HG02588 (cell line): Measurements from ENCODE around the gene TMEM139.
"Not testable (repeated sequence)": the region's sequence is repeated elsewhere in the genome, so short reads cannot be mapped to it uniquely, and the experiment has no call there.

Experiments used
- ATAC-seq: cut with Tn5 transposase; IDR thresholded peaks from one replicate; pipeline ENCODE4 v1.9.1; 2021; ENCODE audit warnings: mild to moderate bottlenecking, moderate library complexity; ENCODE audit not compliant: unreplicated experiment

Gene TMEM139

DNA sequence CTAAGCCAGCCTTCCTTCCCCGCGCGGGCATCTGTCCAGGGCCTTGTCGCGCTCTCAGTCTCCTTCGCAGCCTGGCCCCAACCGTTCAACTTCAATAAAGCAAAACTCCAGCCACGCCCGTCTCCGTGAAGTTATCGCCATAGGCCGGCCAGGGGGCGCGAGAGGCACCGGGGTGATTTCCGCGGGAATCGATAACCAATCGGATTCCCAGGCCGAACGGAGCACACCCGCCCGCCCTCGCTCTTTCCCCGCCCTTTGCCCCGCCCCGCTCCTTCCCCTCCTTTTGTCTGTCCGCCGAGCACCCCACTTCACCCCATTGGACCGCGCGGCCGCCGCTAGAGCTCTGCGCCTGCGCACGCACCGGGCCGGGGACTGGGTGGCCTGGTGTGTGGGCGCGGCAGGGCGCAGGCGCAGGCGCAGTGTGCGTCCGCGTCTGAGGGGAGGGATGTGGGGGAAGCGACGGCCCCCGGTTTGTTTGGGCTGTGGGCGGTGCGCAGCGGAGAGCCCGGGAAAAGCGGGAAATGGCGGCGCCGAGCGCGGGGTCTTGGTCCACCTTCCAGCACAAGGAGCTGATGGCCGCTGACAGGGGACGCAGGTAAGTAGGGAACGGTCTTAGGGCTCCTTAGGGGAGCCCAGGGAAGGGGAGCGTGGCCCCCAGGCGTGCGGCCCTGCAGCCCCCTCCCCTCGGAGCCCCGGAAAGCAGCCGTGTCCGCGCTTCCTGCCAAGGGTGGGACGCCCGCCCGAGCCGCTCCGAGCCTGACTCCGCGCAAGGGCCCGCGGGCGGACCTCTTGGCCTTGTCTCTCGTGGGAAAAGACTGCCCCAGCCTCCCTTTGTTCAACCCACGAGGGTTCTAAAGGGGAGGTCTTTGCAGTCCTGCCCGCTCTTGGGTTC lies 3.4 kb downstream of the TMEM139 start, which contains the start of gene CASP2:
CASP2 (plus strand) TSS at position 417 of the 892 bp plus-strand sequence; CDS start at position 522, 105 bp downstream.
- peak; percentile 91 for ATAC-seq

DNA sequence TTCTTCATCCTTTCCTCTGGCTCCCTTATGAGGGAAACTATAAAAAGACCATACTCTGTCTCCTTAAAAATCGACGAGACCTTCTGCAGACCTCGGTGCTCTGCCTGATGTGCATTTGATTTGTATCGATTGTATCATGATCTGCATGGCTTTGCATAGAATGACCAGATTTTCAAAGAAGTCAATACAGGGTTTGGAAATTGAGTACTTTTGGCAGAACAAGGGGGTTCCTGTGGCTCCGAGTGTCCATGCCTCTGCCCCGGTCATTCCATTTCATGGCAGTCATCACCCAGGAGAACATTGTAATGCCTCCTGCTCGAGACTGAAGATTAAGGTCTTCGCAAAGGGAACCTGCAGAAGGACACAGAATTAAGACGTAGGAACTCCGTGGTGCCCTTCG lies 4.1 kb downstream of the TMEM139 start:
- ATAC-seq, result no peak

DNA sequence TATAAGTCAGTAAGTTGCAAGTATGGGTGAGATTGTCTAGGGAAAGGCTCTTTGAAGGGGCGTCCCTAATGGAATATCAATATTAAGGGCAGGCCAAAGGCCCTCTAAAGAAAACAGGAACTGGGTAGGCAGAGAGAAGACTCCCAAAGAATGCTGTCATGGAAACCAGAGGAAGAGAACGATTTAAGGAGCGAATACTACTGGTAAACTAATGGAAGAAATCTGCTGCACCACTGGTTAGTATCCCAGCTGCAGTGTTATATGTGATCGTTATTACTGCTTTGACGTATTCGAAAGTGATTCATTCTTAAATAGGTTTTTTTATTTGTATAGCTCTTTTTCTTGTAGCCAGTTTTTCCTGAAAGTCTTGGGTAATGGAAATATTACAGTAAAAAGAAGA lies 4.7 kb downstream of the TMEM139 start:
- ATAC-seq, result no peak

DNA sequence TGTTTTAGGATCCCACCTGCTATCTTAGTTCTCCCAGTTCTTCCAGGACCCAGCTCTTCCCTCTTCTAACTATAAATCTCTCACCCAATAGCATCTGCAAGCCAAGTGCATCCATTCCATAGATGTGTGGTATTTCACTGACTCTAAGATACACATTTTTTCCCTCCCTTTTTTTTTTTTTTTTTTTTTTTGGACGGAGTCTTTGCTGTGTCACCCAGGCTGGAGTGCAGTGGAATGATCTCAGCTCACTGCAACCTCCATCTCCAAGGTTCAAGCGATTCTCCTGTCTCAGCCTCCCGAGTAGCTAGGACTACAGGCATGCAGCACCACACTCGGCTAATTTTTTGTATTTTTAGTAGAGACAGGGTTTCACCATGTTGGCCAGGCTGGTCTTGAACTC lies 5.1 kb downstream of the TMEM139 start:
- not testable (repeated sequence) for ATAC-seq

DNA sequence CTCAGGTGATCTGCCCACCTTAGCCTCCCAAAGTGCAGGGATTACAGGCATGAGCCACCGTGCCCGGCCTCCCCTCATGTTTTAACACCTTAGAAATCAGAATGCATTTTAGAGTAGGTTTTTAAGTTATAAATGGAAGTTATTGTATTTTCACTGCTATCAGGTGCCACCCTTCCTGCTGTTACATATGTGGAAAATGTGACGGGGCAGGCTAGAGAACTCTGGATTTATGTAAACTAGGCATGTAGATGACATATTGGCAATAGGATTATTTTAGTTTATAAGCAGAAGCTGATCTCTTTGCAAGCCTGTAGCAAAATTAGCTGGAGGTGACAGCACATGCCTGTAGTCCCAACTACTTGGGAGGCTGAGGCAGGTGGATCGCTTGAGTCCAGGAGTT lies 5.5 kb downstream of the TMEM139 start:
- ATAC-seq, result no peak

DNA sequence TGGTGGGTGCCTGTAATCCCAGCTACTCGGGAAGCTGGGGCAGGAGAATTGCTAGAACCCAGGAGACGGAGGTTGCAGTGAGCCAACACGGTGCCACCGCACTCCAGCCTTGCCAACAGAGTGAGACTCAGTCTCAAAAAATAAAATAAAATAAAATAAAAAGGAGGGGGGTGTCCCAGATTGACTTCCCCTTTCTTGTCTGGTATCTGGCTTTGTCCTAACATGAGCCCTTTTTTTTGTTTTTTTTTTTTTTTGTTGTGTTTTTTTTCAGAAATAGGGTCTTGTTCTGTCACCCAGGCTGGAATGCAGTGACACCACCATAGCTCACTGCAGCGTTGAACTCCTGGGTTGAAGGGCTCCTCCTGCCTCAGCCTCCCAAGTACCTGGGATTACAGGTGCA lies 8.1 kb downstream of the TMEM139 start:
- no peak for ATAC-seq

DNA sequence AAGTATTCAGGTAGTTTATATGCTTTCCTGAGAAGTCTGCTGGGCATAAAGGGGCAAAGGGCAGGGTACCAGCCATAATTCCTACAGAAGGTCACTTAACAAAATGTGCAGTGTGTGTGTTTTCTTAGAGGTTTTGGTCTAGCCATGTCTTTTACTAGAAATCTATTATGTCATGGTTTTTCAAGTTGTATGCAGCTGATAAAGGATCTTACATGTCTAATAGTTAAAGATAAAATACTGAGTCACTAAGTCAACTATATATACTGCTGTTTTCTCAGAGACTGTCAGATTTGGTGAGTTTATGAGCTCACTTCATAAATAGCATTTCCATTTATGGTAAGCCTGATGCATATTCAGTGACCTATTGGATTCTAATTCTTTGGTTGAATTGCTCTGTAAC lies 11.1 kb downstream of the TMEM139 start:
- no peak for ATAC-seq

DNA sequence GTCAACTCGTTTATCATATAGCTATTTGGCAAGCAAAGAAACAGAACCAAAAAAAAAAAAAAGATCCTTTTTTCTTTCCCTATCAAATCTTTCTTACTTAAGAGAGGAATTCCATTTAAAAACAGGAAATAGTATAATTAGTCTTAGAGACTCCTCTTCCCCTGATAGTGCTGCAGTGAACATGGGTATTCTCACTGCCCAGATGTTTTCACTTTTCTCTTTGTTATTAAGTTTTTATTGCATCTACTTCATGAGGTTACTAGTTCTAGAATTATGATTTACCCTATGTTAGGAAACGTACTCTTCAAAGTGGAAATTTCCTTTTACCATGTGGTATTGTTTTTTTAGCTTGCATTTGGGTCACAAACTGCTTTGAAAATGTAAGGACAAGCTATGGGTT lies 11.9 kb downstream of the TMEM139 start:
- no peak for ATAC-seq

DNA sequence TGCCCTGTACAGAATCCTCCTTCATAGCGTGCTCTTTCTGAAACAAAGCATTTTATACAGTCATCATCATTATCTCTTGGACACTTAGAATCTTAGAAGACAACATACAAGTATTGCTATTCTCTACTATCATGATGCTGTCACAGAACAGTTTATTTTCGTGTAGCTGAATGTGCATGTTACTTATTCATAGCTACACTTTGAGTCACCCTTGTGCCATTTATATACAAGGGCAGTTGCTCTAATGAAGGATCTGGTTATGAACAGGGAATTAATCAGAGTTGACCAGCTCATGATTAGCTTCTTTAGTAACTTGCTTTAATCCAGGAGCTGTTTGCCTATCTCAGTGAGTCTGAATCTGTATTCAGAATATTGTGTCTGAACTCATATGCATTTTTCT lies 14.6 kb downstream of the TMEM139 start:
- ATAC-seq, result no peak

DNA sequence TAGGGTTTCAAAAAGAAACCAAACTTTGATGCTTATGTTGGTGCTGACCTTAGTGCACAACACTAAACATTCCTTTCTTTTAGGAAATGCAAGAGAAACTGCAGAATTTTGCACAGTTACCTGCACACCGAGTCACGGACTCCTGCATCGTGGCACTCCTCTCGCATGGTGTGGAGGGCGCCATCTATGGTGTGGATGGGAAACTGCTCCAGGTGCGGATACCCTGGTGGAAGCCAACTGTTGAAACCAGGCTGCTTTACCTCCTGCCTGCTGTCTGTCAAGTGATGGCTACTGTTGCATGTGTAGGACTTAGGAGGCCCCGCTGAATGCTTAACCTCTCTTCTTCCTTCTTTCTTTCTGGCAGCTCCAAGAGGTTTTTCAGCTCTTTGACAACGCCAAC lies 15.1 kb downstream of the TMEM139 start:
- no peak for ATAC-seq

DNA sequence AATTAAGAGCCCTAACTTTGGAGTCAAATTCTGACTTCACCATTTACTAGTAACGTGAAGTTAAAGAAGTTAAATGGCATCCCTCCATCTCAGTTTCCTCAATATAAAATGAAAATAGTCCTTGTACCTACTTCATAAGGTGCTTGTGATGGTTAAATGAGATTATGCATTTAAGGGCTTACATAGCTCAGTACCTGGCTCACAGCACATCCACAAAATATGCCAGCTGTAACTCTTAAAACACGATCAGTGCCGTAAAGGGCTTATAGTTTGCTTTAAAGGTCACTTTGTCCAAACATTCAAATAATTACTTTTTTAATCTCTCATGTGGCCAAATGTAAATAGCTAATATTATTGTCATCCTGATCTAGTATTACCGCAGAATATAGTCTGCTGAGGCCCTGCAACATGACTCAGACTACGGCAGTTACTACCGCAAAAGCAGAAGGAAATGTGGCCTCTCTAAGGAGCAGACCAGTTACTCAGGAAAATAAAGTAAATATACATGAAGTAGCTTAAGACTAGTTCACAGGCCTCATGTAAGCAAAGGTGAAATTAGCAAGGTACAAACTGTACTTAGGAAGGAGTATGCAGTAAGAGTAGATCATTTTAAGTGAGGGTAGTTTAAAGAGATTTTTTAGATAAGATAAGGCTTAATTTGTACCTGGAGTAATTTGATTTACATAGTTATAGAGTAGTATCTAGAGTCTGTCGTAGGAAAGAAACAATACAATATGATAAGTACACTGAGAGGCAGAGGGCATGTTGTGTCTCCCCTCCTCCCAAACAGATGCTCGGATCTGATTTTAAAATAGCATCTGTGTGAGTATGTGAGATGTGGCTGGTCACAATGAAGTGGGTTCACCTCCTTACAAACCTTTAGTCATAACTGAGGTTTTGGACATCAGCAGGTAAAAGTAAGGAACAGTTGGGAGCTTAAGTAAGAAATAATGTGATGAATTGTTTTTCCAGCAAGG lies 16.5 kb downstream of the TMEM139 start:
- no peak for ATAC-seq

DNA sequence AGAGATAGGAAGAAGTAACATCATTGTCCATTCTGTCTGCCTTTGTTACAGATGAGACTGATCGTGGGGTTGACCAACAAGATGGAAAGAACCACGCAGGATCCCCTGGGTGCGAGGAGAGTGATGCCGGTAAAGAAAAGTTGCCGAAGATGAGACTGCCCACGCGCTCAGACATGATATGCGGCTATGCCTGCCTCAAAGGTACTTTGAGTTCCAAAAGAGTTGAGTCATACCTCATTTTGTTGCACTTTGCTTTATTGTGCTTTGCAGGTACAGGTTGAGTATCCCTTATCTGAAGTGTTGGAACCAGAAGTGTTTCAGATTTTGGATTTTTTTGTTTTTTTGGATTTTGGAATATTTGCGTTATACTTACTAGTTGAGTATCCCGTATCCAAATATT lies 19.0 kb downstream of the TMEM139 start:
- no peak for ATAC-seq

DNA sequence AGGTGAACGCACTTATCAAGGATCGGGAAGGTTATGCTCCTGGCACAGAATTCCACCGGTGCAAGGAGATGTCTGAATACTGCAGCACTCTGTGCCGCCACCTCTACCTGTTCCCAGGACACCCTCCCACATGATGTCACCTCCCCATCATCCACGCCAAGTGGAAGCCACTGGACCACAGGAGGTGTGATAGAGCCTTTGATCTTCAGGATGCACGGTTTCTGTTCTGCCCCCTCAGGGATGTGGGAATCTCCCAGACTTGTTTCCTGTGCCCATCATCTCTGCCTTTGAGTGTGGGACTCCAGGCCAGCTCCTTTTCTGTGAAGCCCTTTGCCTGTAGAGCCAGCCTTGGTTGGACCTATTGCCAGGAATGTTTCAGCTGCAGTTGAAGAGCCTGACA lies 20.2 kb downstream of the TMEM139 start:
- ATAC-seq, result no peak

DNA sequence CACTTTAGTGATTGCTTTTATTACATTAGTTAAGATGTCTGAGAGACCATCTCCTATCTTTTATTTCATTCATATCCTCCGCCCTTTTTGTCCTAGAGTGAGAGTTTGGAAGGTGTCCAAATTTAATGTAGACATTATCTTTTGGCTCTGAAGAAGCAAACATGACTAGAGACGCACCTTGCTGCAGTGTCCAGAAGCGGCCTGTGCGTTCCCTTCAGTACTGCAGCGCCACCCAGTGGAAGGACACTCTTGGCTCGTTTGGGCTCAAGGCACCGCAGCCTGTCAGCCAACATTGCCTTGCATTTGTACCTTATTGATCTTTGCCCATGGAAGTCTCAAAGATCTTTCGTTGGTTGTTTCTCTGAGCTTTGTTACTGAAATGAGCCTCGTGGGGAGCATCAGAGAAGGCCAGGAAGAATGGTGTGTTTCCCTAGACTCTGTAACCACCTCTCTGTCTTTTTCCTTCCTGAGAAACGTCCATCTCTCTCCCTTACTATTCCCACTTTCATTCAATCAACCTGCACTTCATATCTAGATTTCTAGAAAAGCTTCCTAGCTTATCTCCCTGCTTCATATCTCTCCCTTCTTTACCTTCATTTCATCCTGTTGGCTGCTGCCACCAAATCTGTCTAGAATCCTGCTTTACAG lies 20.8 kb downstream of the TMEM139 start:
- no peak for ATAC-seq

DNA sequence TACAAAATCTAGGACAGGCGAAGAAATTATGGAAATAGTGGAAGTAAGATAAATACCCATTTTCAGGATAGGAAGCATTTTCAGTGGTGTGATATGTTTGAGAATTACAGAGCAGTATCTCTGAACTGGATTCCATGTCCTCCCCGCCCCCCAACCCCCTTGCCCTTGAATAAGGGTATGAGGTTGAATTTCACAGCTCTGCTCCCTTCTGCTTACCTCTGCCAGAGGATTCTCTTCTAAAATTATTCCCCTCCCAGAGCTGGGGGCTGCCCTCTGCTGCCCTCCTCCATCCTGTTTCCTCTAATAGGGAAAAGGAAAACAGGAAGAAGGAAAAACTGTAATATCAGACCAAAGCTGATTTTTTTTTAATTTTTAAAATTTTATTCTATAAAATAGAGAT lies 23.9 kb downstream of the TMEM139 start:
- no peak for ATAC-seq

DNA sequence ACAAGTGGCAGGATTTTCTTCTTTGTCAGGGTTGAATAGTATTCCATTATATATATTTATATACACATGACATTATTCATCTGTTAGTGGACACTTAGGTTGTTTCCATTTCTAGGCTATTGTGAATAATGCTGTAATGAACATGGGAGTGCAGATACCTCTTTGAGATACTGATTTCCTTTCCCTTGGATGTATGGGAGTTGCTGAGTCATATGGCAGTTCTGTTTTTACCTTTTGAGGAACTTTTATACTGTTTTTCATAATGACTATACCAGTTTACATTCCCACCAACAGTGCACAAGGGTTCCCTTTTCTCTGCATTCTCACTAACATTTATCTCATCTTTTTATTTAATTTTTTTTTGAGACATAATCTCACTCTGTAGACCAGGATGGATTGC lies 29.4 kb downstream of the TMEM139 start:
- ATAC-seq, result no peak

DNA sequence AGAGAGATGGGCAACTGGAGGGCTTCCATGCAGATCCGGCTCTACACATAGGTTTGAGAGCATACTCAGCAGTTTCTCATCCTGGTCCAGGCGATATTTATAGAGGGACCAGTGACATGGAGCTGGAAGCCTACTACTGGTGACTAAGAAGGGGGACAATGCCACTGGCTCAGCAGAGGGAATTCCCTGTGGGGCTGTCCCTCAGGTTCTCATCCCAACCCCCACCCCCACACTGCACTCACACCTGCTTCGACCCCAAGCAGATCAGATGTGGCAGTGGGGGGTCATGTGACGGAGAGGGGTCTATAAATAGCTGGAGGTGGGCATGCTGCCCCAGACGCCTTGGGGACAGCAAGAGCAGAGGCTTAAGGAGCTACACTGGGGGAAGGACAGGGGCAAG lies 31.0 kb downstream of the TMEM139 start, which contains the start of gene CLCN1:
CLCN1 (plus strand) TSS at position 336 of the 400 bp plus-strand sequence. CDS start 102 bp downstream, outside the sequence.
- no peak for ATAC-seq

DNA sequence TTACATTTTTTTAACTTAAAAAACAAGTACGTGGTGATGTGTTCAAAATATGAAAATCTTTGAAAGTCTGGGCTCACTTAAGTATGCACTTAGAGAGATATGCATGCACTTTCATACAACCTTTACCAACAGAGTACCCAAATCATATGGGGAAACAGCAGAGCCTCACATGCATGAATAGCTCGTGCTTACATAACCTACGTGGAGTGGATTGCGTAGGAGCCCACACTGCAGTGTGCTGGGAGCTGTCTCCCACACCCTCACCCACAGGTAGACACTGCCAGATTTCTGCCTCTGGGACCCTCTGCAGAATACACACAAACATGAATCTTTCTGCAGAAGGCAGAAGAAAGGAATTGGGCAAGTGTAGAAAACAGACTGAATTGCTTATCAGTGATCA lies 31.7 kb downstream of the TMEM139 start:
- no peak for ATAC-seq

DNA sequence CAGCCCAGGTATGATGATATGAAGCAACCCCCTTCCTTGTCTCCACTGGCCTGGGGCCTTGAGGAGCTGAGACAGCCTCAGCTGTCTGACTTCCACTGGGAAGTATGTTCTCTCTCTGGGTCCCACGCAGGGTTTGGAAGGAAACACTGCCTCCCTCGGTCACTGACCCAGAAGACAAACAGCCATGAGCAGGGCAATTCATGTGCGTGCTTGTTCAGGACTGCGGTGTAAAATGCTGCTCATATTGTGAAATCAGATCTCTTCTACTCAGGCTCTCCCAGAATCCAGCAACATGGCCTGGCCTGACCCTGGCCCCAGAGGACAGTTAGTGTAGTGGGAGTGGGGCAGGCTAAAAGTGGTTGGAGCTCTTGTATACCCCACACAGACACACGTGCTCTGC lies 33.9 kb downstream of the TMEM139 start:
- no peak for ATAC-seq

DNA sequence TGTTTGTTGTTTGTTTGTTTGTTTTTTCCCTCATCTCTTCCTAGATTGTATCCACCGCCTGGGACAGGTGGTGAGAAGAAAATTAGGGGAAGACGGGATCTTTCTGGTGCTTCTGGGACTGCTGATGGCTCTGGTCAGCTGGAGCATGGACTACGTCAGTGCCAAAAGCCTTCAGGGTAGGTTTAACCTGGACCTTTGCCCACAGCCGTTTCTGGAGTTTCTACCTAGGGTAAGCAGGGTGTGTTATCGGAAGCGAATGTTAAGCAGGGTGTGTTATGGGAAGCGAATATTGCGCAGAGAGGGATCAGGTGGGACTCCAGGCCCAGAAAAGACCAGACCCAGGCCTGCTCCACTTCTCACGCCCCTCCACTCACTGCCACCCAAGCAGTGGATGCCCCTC lies 35.9 kb downstream of the TMEM139 start:
- ATAC-seq, result no peak

DNA sequence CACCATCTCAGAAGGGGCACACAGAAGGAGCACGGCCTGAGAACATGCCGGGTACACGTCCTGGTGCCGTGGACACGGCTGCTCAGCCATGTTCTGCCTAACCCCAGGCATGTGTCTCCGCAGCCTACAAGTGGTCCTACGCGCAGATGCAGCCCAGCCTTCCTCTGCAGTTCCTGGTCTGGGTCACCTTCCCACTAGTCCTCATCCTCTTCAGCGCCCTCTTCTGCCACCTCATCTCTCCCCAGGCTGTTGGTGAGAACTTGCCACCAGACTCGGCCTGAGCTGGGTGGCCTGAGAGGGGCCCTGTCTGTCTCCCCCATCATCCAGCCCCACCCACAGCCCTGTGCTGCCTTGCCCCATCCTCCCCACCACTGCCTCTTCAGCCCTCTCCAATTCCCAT lies 36.5 kb downstream of the TMEM139 start:
- ATAC-seq, result no peak
